Measurements from ENCODE around the gene CKMT1A. TPM values are rescaled to one million over a fixed set of nuclear protein-coding genes. Genes with fewer than 3 reads are reported as not detected.
"Not testable (repeated sequence)": the region's sequence is repeated elsewhere in the genome, so short reads cannot be mapped to it uniquely, and the experiment has no call there.

The CKMT1A gene
- 2.2 TPM in 1 of 2 replicates, not detected in the other for total RNA-seq (2014; rRNA removed; shearing (Covaris generic))

- not testable (repeated sequence) for DNase-seq (ENCODE audit: low read depth)
Measured at GRCh38 chr15:43693148-43694022, at the start of gene CKMT1A. Gene CKMT1A (plus strand): TSS chr15:43693859. CDS start chr15:43694051, 192 bp downstream.

DNA sequence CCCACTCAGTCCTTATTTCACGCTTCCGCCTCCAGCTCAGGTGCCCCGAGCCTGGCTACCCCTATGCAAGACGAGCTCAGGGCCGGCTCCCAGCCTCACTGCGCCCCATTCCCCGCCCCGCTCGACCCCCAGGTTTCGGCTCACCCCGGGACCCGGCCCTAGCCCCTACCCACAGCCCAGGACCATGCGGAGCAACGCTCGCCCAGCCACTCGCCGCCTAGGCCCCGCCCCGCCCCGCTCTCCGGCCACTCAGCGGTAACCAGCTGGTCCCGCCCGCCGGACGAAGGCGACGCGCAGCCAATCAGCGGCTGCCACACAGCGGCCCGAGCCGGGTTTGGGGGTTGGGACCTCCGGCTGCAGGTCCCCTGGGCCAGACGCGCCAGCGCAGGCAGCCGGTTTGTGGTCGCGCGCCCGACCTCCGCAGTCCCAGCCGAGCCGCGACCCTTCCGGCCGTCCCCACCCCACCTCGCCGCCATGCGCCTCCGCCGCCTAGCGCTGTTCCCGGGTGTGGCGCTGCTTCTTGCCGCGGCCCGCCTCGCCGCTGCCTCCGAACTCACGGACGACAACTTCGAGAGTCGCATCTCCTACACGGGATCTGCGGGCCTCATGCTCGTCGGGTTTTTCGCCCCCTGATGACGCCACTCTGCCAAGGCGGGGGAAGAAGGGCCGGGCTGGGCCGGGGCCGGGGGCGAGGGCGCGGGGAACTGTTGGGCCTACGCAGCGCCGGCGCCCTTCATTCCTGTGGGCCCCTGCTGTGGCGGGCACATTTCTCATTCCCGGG, 44.8 kb upstream of the CKMT1A start, which contains the start of gene CATSPER2:
TSS of gene CATSPER2 (minus strand) at position 196 of the 781 bp plus-strand sequence. CDS start 783 bp downstream, outside the sequence.
- no peak for DNase-seq (ENCODE audit: low read depth)

DNA sequence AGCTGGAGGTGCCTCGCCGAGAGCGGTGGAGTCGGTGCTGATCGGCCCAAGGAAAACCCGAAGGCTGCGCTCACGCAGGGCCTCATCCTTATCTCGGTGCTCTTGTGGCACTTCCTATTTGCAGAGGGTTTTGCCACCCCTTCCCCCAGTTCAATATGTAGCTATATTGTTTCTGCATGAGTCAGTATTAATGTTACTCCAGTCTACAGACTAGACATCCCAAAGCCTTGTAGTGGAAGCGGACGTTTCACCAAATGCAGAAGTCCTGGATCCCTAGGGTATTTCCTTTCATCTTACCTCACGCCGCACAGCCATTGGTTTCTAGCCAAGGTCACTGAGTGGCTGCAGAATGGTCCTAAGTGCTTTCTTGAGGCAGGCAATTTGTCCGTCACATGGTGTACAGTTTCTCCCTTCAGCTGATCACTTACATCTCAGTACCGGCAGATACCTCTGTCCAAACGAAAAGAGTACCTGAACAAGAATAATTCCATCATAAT, 44.2 kb upstream of the CKMT1A start:
- not testable (repeated sequence) for DNase-seq (ENCODE audit: low read depth)

DNA sequence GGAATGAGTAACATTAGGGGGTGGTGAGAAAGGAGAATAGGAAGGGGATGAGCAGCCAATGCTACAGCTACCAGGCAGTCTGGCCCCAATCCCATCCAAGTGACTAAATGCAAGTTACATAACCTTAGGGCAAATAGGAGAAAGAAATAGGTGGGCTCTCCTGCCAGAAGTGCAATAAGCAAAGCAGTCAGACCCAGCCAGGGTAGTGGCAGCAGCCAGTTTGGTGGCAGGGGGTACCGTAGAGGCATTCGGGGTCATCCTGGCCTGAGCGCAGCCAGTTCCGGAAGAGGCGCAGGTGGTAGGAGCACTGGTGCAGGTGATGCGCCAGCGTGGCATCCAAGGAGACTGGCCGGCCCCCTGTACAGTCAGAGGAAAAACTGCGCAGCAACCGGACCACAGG, 33.9 kb upstream of the CKMT1A start:
- not testable (repeated sequence) for DNase-seq (ENCODE audit: low read depth)

- not testable (repeated sequence) for DNase-seq (ENCODE audit: low read depth)
Measured at GRCh38 chr15:43662293-43662692, 31.4 kb upstream of the CKMT1A start.

DNA sequence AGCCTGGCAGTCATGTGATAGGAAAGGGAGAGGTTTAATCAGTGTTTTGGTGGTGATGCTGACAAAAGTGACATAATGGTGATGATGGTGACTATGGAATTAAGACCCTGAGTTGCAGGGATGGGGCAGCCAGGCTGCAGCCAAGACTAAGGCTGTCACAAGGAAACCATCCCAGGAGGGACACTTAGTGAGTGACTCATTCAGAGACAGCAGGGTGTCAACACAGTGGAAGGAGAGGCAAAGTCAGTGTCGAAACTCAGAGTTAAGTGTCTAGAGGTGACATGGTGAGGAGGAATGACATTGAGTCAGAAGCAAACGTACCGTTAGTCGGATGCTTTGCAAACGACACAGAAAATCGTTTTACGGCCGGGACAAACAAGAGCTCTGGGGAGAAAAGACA, 30.3 kb upstream of the CKMT1A start:
- DNase-seq (ENCODE audit: low read depth), result not testable (repeated sequence)

DNA sequence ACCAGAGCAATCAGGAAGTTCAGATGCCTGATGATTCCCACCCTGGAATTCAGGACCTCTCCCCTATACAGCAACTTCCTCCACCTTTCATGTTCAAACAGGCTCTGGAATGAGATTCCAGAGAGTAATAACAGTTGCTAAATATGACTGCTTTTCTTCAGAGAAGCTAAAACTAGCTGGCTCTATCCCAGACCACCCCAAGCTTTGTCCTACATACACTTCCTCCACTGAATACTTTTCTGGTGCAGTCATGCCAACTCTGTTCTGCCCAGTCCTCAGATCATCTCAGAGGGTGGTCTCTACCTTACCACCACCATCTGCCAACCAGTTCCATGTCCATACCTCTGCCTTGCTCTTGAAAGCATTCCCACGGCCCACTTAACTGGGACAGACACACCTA, 27.5 kb upstream of the CKMT1A start:
- not testable (repeated sequence) for DNase-seq (ENCODE audit: low read depth)

DNA sequence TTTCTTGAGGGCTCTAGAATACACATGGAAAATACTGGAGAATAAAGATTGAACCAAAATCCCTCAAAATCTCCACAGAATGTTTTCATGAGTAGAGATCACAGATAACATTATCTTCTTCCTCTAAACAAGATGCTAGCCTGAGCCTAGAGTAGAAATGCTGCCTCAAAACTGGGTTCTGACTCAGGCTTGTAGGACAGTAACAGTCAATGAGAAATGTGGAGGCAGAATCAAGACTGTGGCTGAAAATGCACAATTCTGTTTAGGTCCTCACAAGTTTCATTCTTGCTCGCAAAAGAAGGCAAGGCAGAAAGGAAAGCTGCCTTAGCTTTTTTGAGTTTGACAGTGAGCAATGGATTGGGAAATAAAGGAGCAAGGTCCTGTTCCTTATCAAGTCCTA, 19.5 kb upstream of the CKMT1A start:
- not testable (repeated sequence) for DNase-seq (ENCODE audit: low read depth)

- DNase-seq (ENCODE audit: low read depth), result not testable (repeated sequence)
Measured at GRCh38 chr15:43689604-43690301, 3.9 kb upstream of the CKMT1A start.

DNA sequence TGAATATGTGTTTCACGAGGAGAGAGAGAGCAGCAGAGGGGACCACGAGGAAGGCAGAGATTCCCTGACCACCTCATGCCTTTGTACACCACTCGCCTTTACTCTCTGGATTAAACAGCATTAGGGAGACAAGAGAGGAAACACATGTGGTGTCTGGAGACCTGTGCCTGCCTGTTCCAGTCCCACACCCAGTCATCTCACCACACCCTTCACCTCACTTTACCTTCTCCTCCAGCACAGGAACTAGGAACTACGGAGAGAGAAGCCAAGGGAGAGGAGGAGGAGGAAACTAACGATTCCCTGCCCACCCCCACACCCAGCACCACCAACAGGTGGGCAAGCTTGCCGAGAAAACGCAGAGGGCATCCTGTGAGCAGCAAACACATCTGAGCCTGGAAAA, 980 bp upstream of the CKMT1A start:
- DNase-seq (ENCODE audit: low read depth), result not testable (repeated sequence)

GRCh38 chr15:43702174-43702573, 8.5 kb downstream of the CKMT1A start:
- no peak for DNase-seq (ENCODE audit: low read depth)

DNA sequence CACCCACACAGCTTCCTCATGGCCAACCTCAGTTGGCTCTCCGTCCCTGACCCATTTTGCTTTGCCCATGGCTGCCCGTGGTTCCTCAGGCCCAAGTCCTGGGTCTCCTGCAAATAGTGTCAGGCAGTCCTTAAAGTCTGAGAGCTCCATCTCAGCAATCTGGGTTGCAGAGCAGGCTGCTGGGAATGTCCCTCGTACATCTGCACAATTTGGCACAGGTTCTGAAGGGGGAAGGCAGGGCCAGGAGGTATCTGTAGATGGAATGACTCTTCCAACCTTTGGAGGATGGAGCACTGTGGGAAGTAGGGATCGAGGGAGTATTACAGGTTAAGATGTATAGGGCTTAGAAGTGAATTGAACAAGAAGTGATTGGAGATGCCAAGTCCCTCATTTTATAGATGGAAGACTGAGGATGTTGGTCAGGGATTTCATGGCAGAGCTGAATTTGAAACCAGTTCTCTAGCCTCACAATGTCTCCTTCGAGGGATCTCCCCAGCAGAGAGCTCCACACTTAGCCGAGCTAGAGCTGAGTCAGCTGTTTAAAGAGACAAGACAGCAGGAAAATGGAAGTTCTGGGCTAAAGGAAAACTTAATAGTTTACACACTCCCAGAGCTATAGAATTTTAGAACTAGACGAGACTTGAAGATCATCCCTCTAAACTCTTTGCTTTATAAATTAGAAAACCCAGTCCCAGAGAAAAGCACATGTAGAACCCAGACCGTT, 9.2 kb downstream of the CKMT1A start:
- no peak for DNase-seq (ENCODE audit: low read depth)

DNA sequence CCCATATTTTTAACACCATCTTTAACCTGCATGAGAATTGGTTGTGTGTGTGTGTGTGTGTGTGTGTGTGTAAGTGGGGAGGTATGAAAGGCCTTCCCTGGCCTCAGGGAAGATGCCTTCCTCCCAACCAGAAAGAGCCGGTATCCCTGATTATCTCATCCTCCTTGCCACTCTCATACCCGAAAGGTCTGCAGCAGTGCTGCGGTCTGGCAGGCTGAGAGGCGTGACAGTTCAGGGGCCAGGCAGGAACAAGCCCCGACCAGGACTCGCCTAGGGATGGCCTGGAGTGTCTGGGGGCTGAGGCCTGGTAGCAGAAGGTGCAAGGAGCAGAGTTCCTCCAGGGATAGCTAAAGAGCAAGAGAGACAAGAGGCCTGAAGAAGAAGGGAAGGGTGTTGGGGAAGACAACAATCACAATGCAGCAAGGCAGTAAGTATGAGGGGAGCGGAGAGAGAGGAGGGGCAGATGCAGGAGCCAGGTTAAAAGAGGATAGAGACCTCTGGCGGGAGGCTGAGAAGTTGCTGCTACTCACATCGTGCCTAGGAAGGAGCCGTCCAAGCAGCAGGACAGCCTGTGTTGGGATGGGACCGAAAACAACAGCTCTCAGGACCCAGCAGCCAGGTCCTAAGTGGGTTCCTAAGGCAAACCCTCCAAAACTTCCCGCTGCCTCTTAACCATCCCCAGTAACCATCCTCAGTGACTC, 16.9 kb downstream of the CKMT1A start:
- not testable (repeated sequence) for DNase-seq (ENCODE audit: low read depth)

- DNase-seq (ENCODE audit: low read depth), result no peak
Measured at GRCh38 chr15:43723151-43723550, 29.5 kb downstream of the CKMT1A start.

GRCh38 chr15:43726306-43726705, 32.6 kb downstream of the CKMT1A start:
- DNase-seq (ENCODE audit: low read depth), result not testable (repeated sequence)

DNA sequence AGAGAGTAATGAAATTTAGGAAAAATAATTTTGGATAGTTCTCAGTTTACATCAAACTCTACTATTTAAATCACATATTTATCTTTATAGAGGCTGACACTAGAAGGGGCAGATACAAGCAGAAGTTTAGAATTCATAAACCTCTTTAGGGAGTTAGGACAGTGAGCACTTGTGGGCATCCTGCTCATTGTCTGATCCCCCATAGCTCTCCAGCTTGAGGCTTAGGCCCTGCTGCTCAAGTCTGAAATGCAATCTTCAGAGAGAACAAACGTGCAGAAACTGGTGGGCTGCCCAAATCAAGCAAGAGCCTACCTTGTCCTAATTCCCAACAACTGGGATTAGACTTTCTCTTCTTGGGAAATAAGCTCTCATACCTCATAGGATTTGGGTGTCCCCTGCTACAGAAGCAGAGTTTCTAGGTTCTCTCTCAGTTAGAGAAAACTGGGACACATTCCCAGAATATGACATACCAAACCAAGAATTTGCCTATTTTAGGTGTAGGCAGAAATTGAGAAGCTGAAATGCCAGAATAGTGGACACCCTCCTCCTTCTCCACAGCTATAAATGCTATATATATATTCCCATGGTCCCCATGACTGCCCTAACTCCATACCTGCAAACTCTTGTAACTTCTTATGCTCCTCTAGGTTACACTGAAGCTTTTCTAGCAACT, 34.5 kb downstream of the CKMT1A start:
- not testable (repeated sequence) for DNase-seq (ENCODE audit: low read depth)

GRCh38 chr15:43735416-43735815, 41.8 kb downstream of the CKMT1A start:
- no peak for DNase-seq (ENCODE audit: low read depth)

GRCh38 chr15:43746245-43746902, 52.7 kb downstream of the CKMT1A start, which contains the start of gene PDIA3:
Gene PDIA3 (plus strand): TSS chr15:43746438. CDS start chr15:43746540, 102 bp downstream.
- DNase-seq (ENCODE audit: low read depth), result peak; percentile 95

GRCh38 chr15:43746903-43747309, 53.2 kb downstream of the CKMT1A start:
- not testable (repeated sequence) for DNase-seq (ENCODE audit: low read depth)
